Gastrocnemius medialis (tissue), 4 donors: ENCODE measurements around the gene PXN.

Source experiments
- POLR2A ChIP-seq, 2 donors: fragments of 450-650 bp; IDR thresholded peaks; one replicate each; pipeline ENCODE4 v1.6.1; 2017; ENCODE audit warnings: antibody characterized with exemption in 2 of 2, mild to moderate bottlenecking in 2 of 2, moderate library complexity in 2 of 2
- TF ChIP-seq, protein P1 (sequence below), 5 experiments: fragments of 450-650 bp in 3 of 5; fragments of 200-600 bp in 2 of 5; sonication (generic) in 2 of 5; IDR thresholded peaks in 4 of 5; conservative IDR thresholded peaks in 1 of 5; 1 replicate in 4 of 5; 2 replicates in 1 of 5; pipeline ENCODE4 v1.5.1; 2016 to 2019; ENCODE audit warnings: antibody characterized with exemption in 5 of 5, mild to moderate bottlenecking in 3 of 5, moderate library complexity in 3 of 5

- TF ChIP-seq, protein P1, sequence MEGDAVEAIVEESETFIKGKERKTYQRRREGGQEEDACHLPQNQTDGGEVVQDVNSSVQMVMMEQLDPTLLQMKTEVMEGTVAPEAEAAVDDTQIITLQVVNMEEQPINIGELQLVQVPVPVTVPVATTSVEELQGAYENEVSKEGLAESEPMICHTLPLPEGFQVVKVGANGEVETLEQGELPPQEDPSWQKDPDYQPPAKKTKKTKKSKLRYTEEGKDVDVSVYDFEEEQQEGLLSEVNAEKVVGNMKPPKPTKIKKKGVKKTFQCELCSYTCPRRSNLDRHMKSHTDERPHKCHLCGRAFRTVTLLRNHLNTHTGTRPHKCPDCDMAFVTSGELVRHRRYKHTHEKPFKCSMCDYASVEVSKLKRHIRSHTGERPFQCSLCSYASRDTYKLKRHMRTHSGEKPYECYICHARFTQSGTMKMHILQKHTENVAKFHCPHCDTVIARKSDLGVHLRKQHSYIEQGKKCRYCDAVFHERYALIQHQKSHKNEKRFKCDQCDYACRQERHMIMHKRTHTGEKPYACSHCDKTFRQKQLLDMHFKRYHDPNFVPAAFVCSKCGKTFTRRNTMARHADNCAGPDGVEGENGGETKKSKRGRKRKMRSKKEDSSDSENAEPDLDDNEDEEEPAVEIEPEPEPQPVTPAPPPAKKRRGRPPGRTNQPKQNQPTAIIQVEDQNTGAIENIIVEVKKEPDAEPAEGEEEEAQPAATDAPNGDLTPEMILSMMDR (IDR thresholded peaks at IDR 0.05 in 4 of 5, conservative IDR thresholded peaks at IDR 0.05 in 1 of 5) = no peak
- TF ChIP-seq POLR2A (IDR thresholded peaks at IDR 0.05) = no peak
Observed at GRCh38 chr12:120175062-120175461, 90.5 kb downstream of the PXN start.
